ENCODE results near the gene CEP295NL.
"Not testable (repeated sequence)": the region's sequence is repeated elsewhere in the genome, so short reads cannot be mapped to it uniquely, and the experiment has no call there.

CEP295NL gene

GRCh38 chr17:78903101-78903779, at the start of gene CEP295NL:
TSS of gene CEP295NL (minus strand) at chr17:78903201. CDS start at chr17:78901828, 1,373 bp downstream.
- DNase-seq (ENCODE audit: low spot score) = no peak

- no peak for DNase-seq (ENCODE audit: low spot score)
Measured at GRCh38 chr17:78952706-78953105, 49.7 kb upstream of the CEP295NL start.

GRCh38 chr17:78951967-78952551, 49.1 kb upstream of the CEP295NL start:
- DNase-seq (ENCODE audit: low spot score) = no peak

GRCh38 chr17:78950870-78951269, 47.9 kb upstream of the CEP295NL start:
- DNase-seq (ENCODE audit: low spot score) = no peak

- no peak for DNase-seq (ENCODE audit: low spot score)
Measured at GRCh38 chr17:78947235-78948149, 44.5 kb upstream of the CEP295NL start.

GRCh38 chr17:78946631-78947030, 43.6 kb upstream of the CEP295NL start:
- DNase-seq (ENCODE audit: low spot score) = no peak

GRCh38 chr17:78946131-78946530, 43.1 kb upstream of the CEP295NL start:
- DNase-seq (ENCODE audit: low spot score) = no peak

- not testable (repeated sequence) for DNase-seq (ENCODE audit: low spot score)
Measured at GRCh38 chr17:78945455-78945854, 42.5 kb upstream of the CEP295NL start.

GRCh38 chr17:78944956-78945355, 42.0 kb upstream of the CEP295NL start:
- no peak for DNase-seq (ENCODE audit: low spot score)

GRCh38 chr17:78944026-78944425, 41.0 kb upstream of the CEP295NL start:
- no peak for DNase-seq (ENCODE audit: low spot score)

GRCh38 chr17:78940708-78941107, 37.7 kb upstream of the CEP295NL start:
- no peak for DNase-seq (ENCODE audit: low spot score)

- no peak for DNase-seq (ENCODE audit: low spot score)
Measured at GRCh38 chr17:78940258-78940657, 37.3 kb upstream of the CEP295NL start.

GRCh38 chr17:78939615-78940014, 36.6 kb upstream of the CEP295NL start:
- DNase-seq (ENCODE audit: low spot score) = no peak

GRCh38 chr17:78937561-78937960, 34.6 kb upstream of the CEP295NL start:
- DNase-seq (ENCODE audit: low spot score) = no peak

- DNase-seq (ENCODE audit: low spot score) = no peak
Measured at GRCh38 chr17:78935419-78936323, 32.7 kb upstream of the CEP295NL start.

- DNase-seq (ENCODE audit: low spot score) = no peak
Measured at GRCh38 chr17:78934681-78935418, 31.8 kb upstream of the CEP295NL start.

GRCh38 chr17:78933959-78934568, 31.1 kb upstream of the CEP295NL start:
- peak; percentile 87 for DNase-seq (ENCODE audit: low spot score)

GRCh38 chr17:78933025-78933958, 30.3 kb upstream of the CEP295NL start:
- DNase-seq (ENCODE audit: low spot score) = no peak
